Activated B cell treated with CpG ODN at 0.5 μM for 24 hours (primary cell): ENCODE results near the gene MEF2B. TPM values are rescaled to one million over a fixed set of nuclear protein-coding genes. Genes with fewer than 3 reads are reported as not detected.

Source experiments
- ATAC-seq: fragments of 200-7000 bp; cut with Tn5 transposase; one replicate; pipeline ENCODE4 v1.10.0; 2021; ENCODE audit warnings: low read depth, mild to moderate bottlenecking, moderate library complexity
- CTCF ChIA-PET: fragments of 350-600 bp; sonication (Branson Sonifier 250); formaldehyde crosslinking; loops from one replicate; lab custom pipeline; 2021; ENCODE audit warnings: antibody characterized with exemption; lab: Charles Lee
- POLR2A ChIA-PET: fragments of 350-600 bp; sonication (Branson Sonifier 250); formaldehyde crosslinking; loops from one replicate; lab custom pipeline; 2021; ENCODE audit warnings: antibody characterized with exemption; lab: Charles Lee
- DNase-seq: peaks from one replicate; pipeline ENCODE4 v3.0.0; 2022
- H3K27ac Mint-ChIP-seq: one replicate; pipeline ENCODE4 v1.8.0; 2020; ENCODE audit warnings: mixed read lengths
- H3K27me3 Mint-ChIP-seq: one replicate; pipeline ENCODE4 v1.8.0; 2021; ENCODE audit warnings: mixed read lengths
- H3K36me3 Mint-ChIP-seq: one replicate; pipeline ENCODE4 v1.8.0; 2021; ENCODE audit warnings: low read depth, mixed read lengths
- H3K4me1 Mint-ChIP-seq: one replicate; pipeline ENCODE4 v1.8.0; 2021; ENCODE audit warnings: mixed read lengths
- H3K4me3 Mint-ChIP-seq: one replicate; pipeline ENCODE4 v1.8.0; 2020; ENCODE audit warnings: mild to moderate bottlenecking, mixed read lengths
- H3K9me3 Mint-ChIP-seq: one replicate; pipeline ENCODE4 v1.8.0; 2020; ENCODE audit warnings: mixed read lengths
- CTCF ChIP-seq: fragments of 200-600 bp; IDR thresholded peaks from one replicate; pipeline ENCODE4 v1.8.0; 2022; ENCODE audit warnings: antibody characterized with exemption, mild to moderate bottlenecking
- intact Hi-C: fragments of 100-400 bp; cut with micrococcal nuclease; formaldehyde crosslinking; loops from one replicate; pipeline ENCODE4 v1.15.1; 2024
- total RNA-seq: library from RNA; stranded (reverse); gene quantifications from 2 replicates; pipeline ENCODE4 v1.2.3, GENCODE V29; 2022

MEF2B gene
- total RNA-seq, 1 donor from 2014 or later, result 15.5 TPM

GRCh38 chr19:19186742-19187141 is 16.7 kb upstream of the MEF2B start:
- H3K36me3 Mint-ChIP-seq, result peaks cover 43% of the 10 kb centered on the region
- DNase-seq (no peak), ATAC-seq (no peak)
- ChIA-PET POLR2A (no interaction called here), CTCF (interaction anchor here (0.7 kb wide), 1 partner anchor 178 kb away, joined by 3 read pairs; no protein-coding TSS in a partner anchor)
- intact Hi-C loops, result no loop called here
- TF ChIP-seq CTCF, result no peak
- peaks cover 39% of the 10 kb centered on the region for H3K4me1 Mint-ChIP-seq
- peaks cover 3% of the 10 kb centered on the region for H3K9me3 Mint-ChIP-seq
- no peak overlapping the region for H3K4me3 Mint-ChIP-seq
- H3K27ac Mint-ChIP-seq, result peak overlapping the region; percentile 26
- no peaks in the 10 kb centered on the region for H3K27me3 Mint-ChIP-seq

DNA sequence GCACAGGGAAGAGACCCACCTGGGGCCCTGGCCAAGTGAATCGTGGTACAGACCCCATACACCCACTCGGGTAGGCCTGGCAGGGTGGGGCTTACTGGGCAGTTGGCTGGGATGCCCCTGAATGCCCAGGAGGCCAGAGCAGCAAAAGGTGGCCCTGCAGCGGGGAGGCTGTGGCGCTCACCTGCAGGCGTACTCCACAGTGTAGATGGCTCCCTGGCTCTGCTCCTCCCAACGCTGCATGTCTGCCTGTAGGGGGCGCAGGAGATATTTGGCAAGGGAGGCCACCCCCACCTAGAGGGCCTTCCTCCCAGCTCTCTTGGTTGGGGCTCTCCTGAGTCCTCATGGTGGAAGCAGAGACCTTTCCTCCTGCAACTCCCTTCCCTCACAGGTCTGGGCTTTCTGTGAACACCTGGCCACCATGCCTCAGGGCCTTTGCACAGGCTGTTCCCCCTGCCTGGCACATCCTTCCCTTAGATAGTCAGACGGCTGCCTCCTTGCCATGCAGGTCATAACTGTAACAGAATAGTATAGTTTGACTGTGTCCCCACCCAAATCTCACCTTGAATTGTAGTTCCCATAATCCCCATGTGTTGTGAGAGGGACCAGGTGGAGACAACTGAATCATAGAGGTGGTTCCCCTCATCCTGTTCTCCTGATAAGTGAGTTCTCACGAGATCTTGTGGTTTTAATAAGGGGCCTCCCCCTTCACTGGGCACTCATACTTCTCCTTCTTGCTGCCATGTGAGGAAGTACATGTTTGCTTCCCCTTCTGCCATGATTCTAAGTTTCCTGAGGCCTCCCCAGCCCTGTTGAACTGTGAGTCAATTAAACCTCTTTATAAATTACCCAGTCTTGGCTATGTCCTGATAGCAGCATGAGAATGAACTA is 16.0 kb upstream of the MEF2B start:
- DNase-seq, result no peak
- ATAC-seq, result peak; percentile 54
- intact Hi-C loops, result no loop called here
- Mint-ChIP-seq H3K27ac (peak overlapping the region; percentile 26), H3K36me3 (peaks cover 43% of the 10 kb centered on the region), H3K27me3 (no peaks in the 10 kb centered on the region), H3K9me3 (peaks cover 3% of the 10 kb centered on the region), H3K4me3 (no peak overlapping the region), H3K4me1 (peaks cover 35% of the 10 kb centered on the region)
- ChIA-PET CTCF (no interaction called here), POLR2A (no interaction called here)
- TF ChIP-seq CTCF, result no peak

- TF ChIP-seq CTCF, result no peak
- Mint-ChIP-seq H3K27ac (no peak overlapping the region), H3K4me3 (no peak overlapping the region), H3K9me3 (peaks cover under 1% of the 10 kb centered on the region), H3K36me3 (peaks cover 57% of the 10 kb centered on the region), H3K27me3 (no peaks in the 10 kb centered on the region), H3K4me1 (peaks cover 10% of the 10 kb centered on the region)
- DNase-seq (no peak), ATAC-seq (no peak)
- CTCF ChIA-PET, result no interaction called here
- POLR2A ChIA-PET, result no interaction called here
- intact Hi-C loops, result no loop called here
Observed at GRCh38 chr19:19181488-19181998, 11.5 kb upstream of the MEF2B start.

DNA sequence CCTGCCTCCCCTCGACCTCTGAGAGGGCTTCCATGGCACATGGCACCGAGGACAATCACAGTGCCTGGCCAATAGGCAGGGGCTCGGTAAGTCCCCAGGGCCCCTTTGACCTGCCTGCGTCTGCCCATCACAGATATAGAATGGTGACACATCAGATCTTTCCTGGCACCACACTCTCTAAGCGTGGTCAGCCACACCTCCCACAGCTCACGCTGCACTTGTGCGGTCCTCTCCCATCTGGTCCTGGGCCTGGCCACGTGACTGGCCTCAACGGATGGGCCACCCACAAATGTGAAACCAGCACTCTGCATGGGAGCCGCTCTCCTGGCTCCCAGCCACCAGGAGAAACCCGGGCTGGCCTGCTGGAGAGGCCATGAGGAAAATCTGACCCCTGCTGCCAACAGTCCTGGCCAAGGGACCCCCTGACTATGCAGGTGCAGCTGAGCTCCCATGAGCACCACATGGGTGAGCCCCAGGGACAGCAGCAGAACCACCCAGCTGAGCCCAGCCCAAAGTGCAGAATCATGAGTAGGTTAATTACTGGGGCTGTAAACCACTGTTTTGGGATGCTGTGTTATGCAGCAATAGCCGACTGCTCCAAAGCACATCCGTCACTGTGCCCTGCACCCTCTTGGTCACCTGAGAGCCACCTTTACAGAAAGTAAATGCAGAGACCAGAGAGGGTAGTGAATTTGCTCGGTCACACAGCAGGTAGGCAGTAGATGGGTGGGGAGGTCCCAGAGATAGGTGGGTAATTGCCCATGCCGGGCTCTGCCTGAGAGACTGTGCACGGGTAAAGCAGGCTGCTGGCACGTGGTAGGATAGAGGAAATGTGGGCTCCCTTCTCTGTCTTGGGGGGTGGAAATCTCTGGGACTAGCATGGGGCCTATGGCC is 9.7 kb upstream of the MEF2B start:
- ChIA-PET CTCF (no interaction called here), POLR2A (no interaction called here)
- H3K27ac Mint-ChIP-seq, result no peak overlapping the region
- H3K4me1 Mint-ChIP-seq, result peaks cover 6% of the 10 kb centered on the region
- H3K9me3 Mint-ChIP-seq, result no peaks in the 10 kb centered on the region
- peaks cover 54% of the 10 kb centered on the region for H3K36me3 Mint-ChIP-seq
- ATAC-seq, result no peak
- H3K27me3 Mint-ChIP-seq, result no peaks in the 10 kb centered on the region
- intact Hi-C loops, result no loop called here
- H3K4me3 Mint-ChIP-seq, result no peak overlapping the region
- TF ChIP-seq CTCF, result no peak
- DNase-seq, result no peak
